Glutamatergic neuron (in vitro differentiated cells): ENCODE data around the gene CHRNB1. TPM values are rescaled to one million over a fixed set of nuclear protein-coding genes. Genes with fewer than 3 reads are reported as not detected.

Source experiments
- DNase-seq: peaks from one replicate; pipeline ENCODE4 v3.0.0; 2022
- H3K27ac Mint-ChIP-seq: one replicate; pipeline ENCODE4 v1.8.0; 2020; ENCODE audit warnings: mild to moderate bottlenecking, mixed read lengths, inconsistent platforms; ENCODE audit not compliant: unreplicated experiment
- H3K27me3 Mint-ChIP-seq: one replicate; pipeline ENCODE4 v1.8.0; 2020; ENCODE audit warnings: mild to moderate bottlenecking, moderate library complexity, mixed read lengths, inconsistent platforms; ENCODE audit not compliant: unreplicated experiment
- H3K36me3 Mint-ChIP-seq: one replicate; pipeline ENCODE4 v1.8.0; 2020; ENCODE audit warnings: mild to moderate bottlenecking, mixed read lengths, inconsistent platforms; ENCODE audit not compliant: unreplicated experiment
- H3K4me1 Mint-ChIP-seq: one replicate; pipeline ENCODE4 v1.8.0; 2020; ENCODE audit warnings: mild to moderate bottlenecking, low read depth, mixed read lengths, inconsistent platforms; ENCODE audit not compliant: unreplicated experiment
- H3K4me3 Mint-ChIP-seq: one replicate; pipeline ENCODE4 v1.8.0; 2020; ENCODE audit warnings: mild to moderate bottlenecking, mixed read lengths, inconsistent platforms; ENCODE audit not compliant: unreplicated experiment
- H3K9me3 Mint-ChIP-seq: one replicate; pipeline ENCODE4 v1.8.0; 2020; ENCODE audit warnings: mild to moderate bottlenecking, moderate library complexity, mixed read lengths, inconsistent platforms; ENCODE audit not compliant: unreplicated experiment
- total RNA-seq: library from RNA; stranded (reverse); fragmentation: NEBNext Ultra II Directional; extraction: Animal tissue kit (Norgen Biotek cat#: 25700); gene quantifications from one replicate; pipeline ENCODE4 v1.2.1, GENCODE V29; 2021; ENCODE audit not compliant: unreplicated experiment
- TF ChIP-seq, protein P1 (sequence below): fragments of 200-600 bp; sonication (generic); IDR thresholded peaks from one replicate; pipeline ENCODE4 v1.5.0; 2021; ENCODE audit not compliant: partially characterized antibody, unreplicated experiment

CHRNB1 gene
- total RNA-seq, 1 donor from 2014 or later, result 16.4 TPM

DNA sequence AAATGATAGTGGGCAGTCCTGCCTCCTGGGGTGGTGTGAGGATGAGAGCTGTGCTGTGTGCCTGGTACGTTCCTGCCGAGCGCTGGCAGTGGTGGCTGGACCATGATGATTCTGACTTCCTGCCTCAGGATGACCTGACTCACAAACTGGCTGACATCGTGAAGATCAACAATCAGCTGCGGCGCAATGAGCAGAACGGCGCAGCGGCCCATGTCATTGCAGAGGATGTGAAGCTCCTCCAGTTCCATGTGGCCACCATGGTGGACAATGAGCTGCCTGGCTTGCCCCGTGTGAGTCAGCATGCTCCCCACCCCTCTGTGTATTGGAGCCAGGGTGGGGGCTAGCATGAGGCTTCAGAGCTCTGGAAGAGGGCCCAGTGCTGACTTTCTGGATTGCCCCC is 52.4 kb downstream of the CHRNB1 start:
- H3K4me1 Mint-ChIP-seq, result peaks cover 9% of the 10 kb centered on the region
- TF ChIP-seq, protein P1, sequence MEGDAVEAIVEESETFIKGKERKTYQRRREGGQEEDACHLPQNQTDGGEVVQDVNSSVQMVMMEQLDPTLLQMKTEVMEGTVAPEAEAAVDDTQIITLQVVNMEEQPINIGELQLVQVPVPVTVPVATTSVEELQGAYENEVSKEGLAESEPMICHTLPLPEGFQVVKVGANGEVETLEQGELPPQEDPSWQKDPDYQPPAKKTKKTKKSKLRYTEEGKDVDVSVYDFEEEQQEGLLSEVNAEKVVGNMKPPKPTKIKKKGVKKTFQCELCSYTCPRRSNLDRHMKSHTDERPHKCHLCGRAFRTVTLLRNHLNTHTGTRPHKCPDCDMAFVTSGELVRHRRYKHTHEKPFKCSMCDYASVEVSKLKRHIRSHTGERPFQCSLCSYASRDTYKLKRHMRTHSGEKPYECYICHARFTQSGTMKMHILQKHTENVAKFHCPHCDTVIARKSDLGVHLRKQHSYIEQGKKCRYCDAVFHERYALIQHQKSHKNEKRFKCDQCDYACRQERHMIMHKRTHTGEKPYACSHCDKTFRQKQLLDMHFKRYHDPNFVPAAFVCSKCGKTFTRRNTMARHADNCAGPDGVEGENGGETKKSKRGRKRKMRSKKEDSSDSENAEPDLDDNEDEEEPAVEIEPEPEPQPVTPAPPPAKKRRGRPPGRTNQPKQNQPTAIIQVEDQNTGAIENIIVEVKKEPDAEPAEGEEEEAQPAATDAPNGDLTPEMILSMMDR, result no peak
- H3K27ac Mint-ChIP-seq, result no peak overlapping the region
- peaks cover 4% of the 10 kb centered on the region for H3K9me3 Mint-ChIP-seq
- H3K4me3 Mint-ChIP-seq, result no peak overlapping the region
- DNase-seq, result no peak
- H3K27me3 Mint-ChIP-seq, result no peaks in the 10 kb centered on the region
- no peaks in the 10 kb centered on the region for H3K36me3 Mint-ChIP-seq

DNA sequence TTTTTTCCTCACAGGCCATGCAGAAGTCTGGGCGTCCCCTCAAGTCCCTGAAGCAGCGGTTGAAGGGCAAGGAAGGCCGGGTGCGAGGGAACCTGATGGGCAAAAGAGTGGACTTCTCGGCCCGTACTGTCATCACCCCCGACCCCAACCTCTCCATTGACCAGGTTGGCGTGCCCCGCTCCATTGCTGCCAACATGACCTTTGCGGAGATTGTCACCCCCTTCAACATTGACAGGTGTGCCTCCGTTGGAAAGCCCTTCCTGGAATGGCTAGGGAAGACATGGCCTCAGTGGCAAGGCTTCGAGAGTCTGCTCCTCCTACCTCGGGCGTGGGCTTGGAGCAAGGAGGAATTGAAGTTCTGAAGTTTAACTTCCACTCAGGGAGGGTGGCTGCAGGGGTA is 52.8 kb downstream of the CHRNB1 start:
- Mint-ChIP-seq H3K27ac (no peak overlapping the region), H3K9me3 (peaks cover 4% of the 10 kb centered on the region), H3K27me3 (no peaks in the 10 kb centered on the region), H3K4me3 (no peak overlapping the region), H3K4me1 (peaks cover 8% of the 10 kb centered on the region), H3K36me3 (no peaks in the 10 kb centered on the region)
- no peak for DNase-seq
- TF ChIP-seq, protein P1, result no peak

DNA sequence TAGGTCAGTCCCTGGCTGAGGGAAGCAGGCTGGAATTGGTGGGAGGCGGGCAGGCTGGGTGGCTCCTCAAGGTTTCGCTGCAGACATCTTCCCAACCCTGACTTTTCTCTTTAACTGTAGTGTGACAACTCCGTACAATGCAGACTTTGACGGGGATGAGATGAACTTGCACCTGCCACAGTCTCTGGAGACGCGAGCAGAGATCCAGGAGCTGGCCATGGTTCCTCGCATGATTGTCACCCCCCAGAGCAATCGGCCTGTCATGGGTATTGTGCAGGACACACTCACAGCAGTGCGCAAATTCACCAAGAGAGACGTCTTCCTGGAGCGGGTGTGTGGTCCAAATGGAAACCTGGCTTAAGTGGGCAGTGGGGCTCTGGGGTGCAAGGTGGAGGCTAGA is 54.3 kb downstream of the CHRNB1 start:
- no peaks in the 10 kb centered on the region for H3K4me1 Mint-ChIP-seq
- TF ChIP-seq, protein P1, result no peak
- H3K27me3 Mint-ChIP-seq, result no peaks in the 10 kb centered on the region
- H3K4me3 Mint-ChIP-seq, result no peak overlapping the region
- no peak overlapping the region for H3K27ac Mint-ChIP-seq
- no peak for DNase-seq
- peaks cover 6% of the 10 kb centered on the region for H3K36me3 Mint-ChIP-seq
- peaks cover under 1% of the 10 kb centered on the region for H3K9me3 Mint-ChIP-seq

DNA sequence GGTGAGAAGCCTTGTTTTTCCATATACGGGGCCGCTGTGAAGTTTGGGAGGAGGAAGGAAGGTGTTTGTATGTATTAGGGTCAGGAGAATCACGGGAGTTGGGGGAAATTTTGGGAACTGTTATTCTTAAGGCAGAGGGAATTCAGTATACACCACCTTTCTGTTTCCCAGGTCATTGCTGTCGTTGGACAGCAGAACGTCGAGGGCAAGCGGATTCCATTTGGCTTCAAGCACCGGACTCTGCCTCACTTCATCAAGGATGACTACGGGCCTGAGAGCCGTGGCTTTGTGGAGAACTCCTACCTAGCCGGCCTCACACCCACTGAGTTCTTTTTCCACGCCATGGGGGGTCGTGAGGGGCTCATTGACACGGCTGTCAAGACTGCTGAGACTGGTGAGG is 56.9 kb downstream of the CHRNB1 start:
- Mint-ChIP-seq H3K27ac (no peak overlapping the region), H3K4me3 (no peak overlapping the region), H3K36me3 (peaks cover 11% of the 10 kb centered on the region), H3K9me3 (peaks cover 2% of the 10 kb centered on the region), H3K27me3 (no peaks in the 10 kb centered on the region), H3K4me1 (no peaks in the 10 kb centered on the region)
- TF ChIP-seq, protein P1, result no peak
- DNase-seq, result no peak

DNA sequence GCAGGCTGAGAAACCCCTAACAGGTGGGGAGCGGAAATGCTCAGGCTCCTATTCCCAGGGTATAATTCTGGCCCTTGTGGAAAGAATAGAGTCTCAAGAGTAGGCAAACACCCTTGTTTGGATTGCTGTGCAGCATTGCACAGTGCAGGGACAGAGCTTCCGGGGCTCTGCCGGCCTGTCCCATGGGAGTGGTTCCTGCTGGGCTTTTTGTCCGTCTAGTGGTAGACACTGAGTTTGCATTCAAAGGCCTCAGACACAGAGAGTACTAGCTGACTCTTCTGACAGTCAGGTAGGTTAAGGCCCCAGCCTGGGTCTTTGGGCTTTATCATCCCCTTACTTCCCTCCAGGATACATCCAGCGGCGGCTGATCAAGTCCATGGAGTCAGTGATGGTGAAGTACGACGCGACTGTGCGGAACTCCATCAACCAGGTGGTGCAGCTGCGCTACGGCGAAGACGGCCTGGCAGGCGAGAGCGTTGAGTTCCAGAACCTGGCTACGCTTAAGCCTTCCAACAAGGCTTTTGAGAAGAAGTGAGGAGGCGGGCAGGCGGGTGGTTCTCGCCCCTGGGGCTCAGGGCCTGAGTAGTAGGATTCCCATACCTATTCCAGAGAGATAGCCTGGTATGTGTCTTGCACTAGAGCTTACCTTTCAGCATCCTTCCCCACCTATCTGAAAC is 57.4 kb downstream of the CHRNB1 start:
- Mint-ChIP-seq H3K4me1 (no peaks in the 10 kb centered on the region), H3K9me3 (peaks cover 2% of the 10 kb centered on the region), H3K27me3 (no peaks in the 10 kb centered on the region), H3K4me3 (peak overlapping the region; percentile 20), H3K27ac (no peak overlapping the region), H3K36me3 (peaks cover 11% of the 10 kb centered on the region)
- TF ChIP-seq, protein P1, result no peak
- no peak for DNase-seq
